H9 (cell line): ENCODE data around the gene INMT. TPM values are rescaled to one million over a fixed set of nuclear protein-coding genes. Genes with fewer than 3 reads are reported as not detected.

Source experiments
- DNase-seq: peaks from one replicate; pipeline ENCODE4 v3.0.0-alpha.2; 2017
- H2AFZ ChIP-seq: one replicate; pipeline ENCODE4 v1.6.1; 2013; ENCODE audit warnings: mild to moderate bottlenecking, low read length, control low read depth, moderate library complexity
- H2AK5ac ChIP-seq: 2 replicates; pipeline ENCODE4 v1.6.1; 2013; ENCODE audit warnings: low read length, control low read depth, mixed read lengths; ENCODE audit not compliant: insufficient read length
- H2BK120ac ChIP-seq: one replicate; pipeline ENCODE4 v1.6.1; 2013; ENCODE audit warnings: low read depth, mild to moderate bottlenecking, low read length, control low read depth, inconsistent platforms; ENCODE audit not compliant: poor library complexity, severe bottlenecking
- H2BK12ac ChIP-seq: 2 replicates; pipeline ENCODE4 v1.6.1; 2013; ENCODE audit warnings: low read length, control low read depth, mixed read lengths, low read depth; ENCODE audit not compliant: insufficient read length
- H2BK15ac ChIP-seq: 2 replicates; pipeline ENCODE4 v1.6.1; 2013; ENCODE audit warnings: low read depth, low read length, control low read depth
- H2BK20ac ChIP-seq: one replicate; pipeline ENCODE4 v1.6.1; 2013; ENCODE audit warnings: low read depth, mild to moderate bottlenecking, low read length, control low read depth, inconsistent platforms; ENCODE audit not compliant: poor library complexity, severe bottlenecking
- H2BK5ac ChIP-seq: 2 replicates; pipeline ENCODE4 v1.6.1; 2013; ENCODE audit warnings: low read length, control low read depth, mixed read lengths; ENCODE audit not compliant: insufficient read length
- H3K14ac ChIP-seq: 2 replicates; pipeline ENCODE4 v1.6.1; 2013; ENCODE audit warnings: low read length, control low read depth; ENCODE audit not compliant: insufficient read depth
- H3K18ac ChIP-seq: 2 replicates; pipeline ENCODE4 v1.6.1; 2013; ENCODE audit warnings: low read depth, mild to moderate bottlenecking, mixed read lengths, low read length, control low read depth; ENCODE audit not compliant: insufficient read length
- H3K23ac ChIP-seq: 2 replicates; pipeline ENCODE4 v1.6.1; 2013; ENCODE audit warnings: low read length, control low read depth, mixed read lengths, low read depth; ENCODE audit not compliant: insufficient read length
- H3K23me2 ChIP-seq: 2 replicates; pipeline ENCODE4 v1.6.1; 2013; ENCODE audit warnings: low read depth, mild to moderate bottlenecking, mixed read lengths, low read length, control low read depth; ENCODE audit not compliant: insufficient read length, poor library complexity, severe bottlenecking
- H3K27ac ChIP-seq: 2 replicates; pipeline ENCODE4 v1.5.1; 2013; ENCODE audit warnings: low read length, control low read depth, mixed read lengths, low read depth; ENCODE audit not compliant: insufficient read length
- H3K27me3 ChIP-seq: 2 replicates; pipeline ENCODE4 v1.6.1; 2013; ENCODE audit warnings: low read length, control low read depth, inconsistent platforms; ENCODE audit not compliant: insufficient read depth
- H3K4ac ChIP-seq: 2 replicates; pipeline ENCODE4 v1.6.1; 2013; ENCODE audit warnings: low read depth, mild to moderate bottlenecking, control low read depth, inconsistent platforms, low read length, moderate library complexity
- H3K4me1 ChIP-seq: 2 replicates; pipeline ENCODE4 v1.6.1; 2013; ENCODE audit warnings: low read length, control low read depth, inconsistent platforms; ENCODE audit not compliant: insufficient read depth
- H3K4me2 ChIP-seq: 2 replicates; pipeline ENCODE4 v1.6.1; 2013; ENCODE audit warnings: low read length, control low read depth, mixed read lengths; ENCODE audit not compliant: insufficient read length, insufficient read depth
- H3K56ac ChIP-seq: 2 replicates; pipeline ENCODE4 v1.6.1; 2013; ENCODE audit warnings: low read depth, mild to moderate bottlenecking, mixed read lengths, low read length, control low read depth; ENCODE audit not compliant: insufficient read length
- H3K79me1 ChIP-seq: 2 replicates; pipeline ENCODE4 v1.6.1; 2013; ENCODE audit warnings: low read depth, mild to moderate bottlenecking, moderate library complexity, low read length, control low read depth, inconsistent platforms; ENCODE audit not compliant: insufficient read depth, poor library complexity, severe bottlenecking
- H3K79me2 ChIP-seq: 2 replicates; pipeline ENCODE4 v1.6.1; 2013; ENCODE audit warnings: low read length, control low read depth, inconsistent platforms; ENCODE audit not compliant: insufficient read depth
- H3K9ac ChIP-seq: 2 replicates; pipeline ENCODE4 v1.6.1; 2013; ENCODE audit warnings: low read length, control low read depth, mixed read lengths; ENCODE audit not compliant: insufficient read length; ENCODE audit errors: extremely low read depth
- H3K9me3 ChIP-seq: one replicate; pipeline ENCODE4 v1.6.1; 2013; ENCODE audit warnings: low read depth, low read length, inconsistent platforms; ENCODE audit not compliant: control insufficient read depth
- H3T11ph ChIP-seq: one replicate; pipeline ENCODE4 v1.6.1; 2013; ENCODE audit warnings: mild to moderate bottlenecking, low read length, control low read depth, inconsistent platforms
- H4K20me1 ChIP-seq: one replicate; pipeline ENCODE4 v1.6.1; 2013; ENCODE audit not compliant: control insufficient read depth, insufficient read length, insufficient read depth
- H4K5ac ChIP-seq: 2 replicates; pipeline ENCODE4 v1.6.1; 2013; ENCODE audit warnings: low read depth, mild to moderate bottlenecking, mixed read lengths, low read length, control low read depth; ENCODE audit not compliant: insufficient read length
- H4K8ac ChIP-seq: replicated peaks from 2 replicates; pipeline ENCODE4 v1.6.1; 2013; ENCODE audit warnings: low read length, control low read depth, mixed read lengths, low read depth; ENCODE audit not compliant: insufficient read length
- H4K91ac ChIP-seq: 2 replicates; pipeline ENCODE4 v1.6.1; 2013; ENCODE audit warnings: low read depth, mild to moderate bottlenecking, moderate library complexity, mixed read lengths, low read length, control low read depth; ENCODE audit not compliant: insufficient read length
- H3K27ac Mint-ChIP-seq, 3 experiments: 2 replicates in 2 of 3; 3 replicates in 1 of 3; pipeline ENCODE4 v1.8.0; 2020 to 2021; ENCODE audit warnings: mixed read lengths in 3 of 3, mild to moderate bottlenecking in 1 of 3, moderate library complexity in 1 of 3
- H3K27me3 Mint-ChIP-seq: 2 replicates; pipeline ENCODE4 v1.8.0; 2021; ENCODE audit warnings: low read depth, mild to moderate bottlenecking, moderate library complexity, mixed read lengths
- H3K36me3 Mint-ChIP-seq, 3 experiments: 2 replicates in 2 of 3; 3 replicates in 1 of 3; pipeline ENCODE4 v1.8.0; 2020 to 2021; ENCODE audit warnings: low read depth in 3 of 3, mixed read lengths in 3 of 3; ENCODE audit not compliant: insufficient read depth in 1 of 3
- H3K4me1 Mint-ChIP-seq, 2 experiments: 2 replicates each; pipeline ENCODE4 v1.8.0; 2020; ENCODE audit warnings: mixed read lengths in 2 of 2
- H3K4me3 Mint-ChIP-seq, 2 experiments: 2 replicates in 1 of 2; 3 replicates in 1 of 2; pipeline ENCODE4 v1.8.0; 2020 to 2021; ENCODE audit warnings: mild to moderate bottlenecking in 2 of 2, mixed read lengths in 2 of 2, moderate library complexity in 1 of 2
- H3K9me3 Mint-ChIP-seq, 2 experiments: 2 replicates in 1 of 2; 3 replicates in 1 of 2; pipeline ENCODE4 v1.8.0; 2020; ENCODE audit warnings: mild to moderate bottlenecking in 2 of 2, mixed read lengths in 2 of 2, moderate library complexity in 1 of 2
- WGBS: extraction: QIAGEN DNeasy Blood & Tissue Kit; methylation state at CpG from one replicate; pipeline ENCODE4 v1.1.7; 2013; ENCODE audit warnings: missing lambda C conversion rate, low lambda C conversion rate, mixed read lengths; ENCODE audit not compliant: insufficient read length; ENCODE audit errors: extremely low coverage; 5-methylcytosine and 5-hydroxymethylcytosine counted together
- total RNA-seq: library from RNA; stranded (reverse); gene quantifications from 2 replicates; pipeline ENCODE4 v1.2.1, GENCODE V29; 2021
- TF ChIP-seq, protein P1 (sequence below): fragments of 200-600 bp; sonication (generic); conservative IDR thresholded peaks from 3 replicates; pipeline ENCODE4 v1.8.0; 2021; ENCODE audit warnings: antibody characterized with exemption, mild to moderate bottlenecking

Gene INMT
- total RNA-seq, 1 experiment from 2014 or later: 0.70 TPM

GRCh38 chr7:30740417-30741181 lies 11.3 kb upstream of the INMT start:
- H4K8ac ChIP-seq: no peak overlapping the region
- peak; percentile 82 for DNase-seq
- H2AFZ ChIP-seq: no peak overlapping the region
- no peak overlapping the region for H3K18ac ChIP-seq
- no peak overlapping the region for H2AK5ac ChIP-seq
- H3K56ac ChIP-seq: no peak overlapping the region
- H3K23me2 ChIP-seq: no peaks in the 10 kb centered on the region
- H3K9me3 ChIP-seq: no peaks in the 10 kb centered on the region
- H3K36me3 Mint-ChIP-seq: no peaks in the 10 kb centered on the region
- H3K27ac Mint-ChIP-seq: no peak overlapping the region
- no peak overlapping the region for H2BK20ac ChIP-seq
- no peak overlapping the region for H4K91ac ChIP-seq
- H3K79me1 ChIP-seq: no peaks in the 10 kb centered on the region
- no peak overlapping the region for H2BK12ac ChIP-seq
- no peak overlapping the region for H2BK5ac ChIP-seq
- peaks cover 6% of the 10 kb centered on the region for H3K27me3 Mint-ChIP-seq
- H4K5ac ChIP-seq: no peak overlapping the region
- no peak overlapping the region for H3K4me2 ChIP-seq
- no peaks in the 10 kb centered on the region; a peak in 1 of 5 replicates for H3K9me3 Mint-ChIP-seq
- H3K9ac ChIP-seq: no peak overlapping the region
- no peak overlapping the region for H3K14ac ChIP-seq
- no peaks in the 10 kb centered on the region for H3K27me3 ChIP-seq
- H3K27ac ChIP-seq: no peak overlapping the region
- no peak overlapping the region; a peak in 1 of 5 replicates for H3K4me3 Mint-ChIP-seq
- H3K4me1 ChIP-seq: no peaks in the 10 kb centered on the region
- no peak overlapping the region for H3K4ac ChIP-seq
- TF ChIP-seq, protein P1, sequence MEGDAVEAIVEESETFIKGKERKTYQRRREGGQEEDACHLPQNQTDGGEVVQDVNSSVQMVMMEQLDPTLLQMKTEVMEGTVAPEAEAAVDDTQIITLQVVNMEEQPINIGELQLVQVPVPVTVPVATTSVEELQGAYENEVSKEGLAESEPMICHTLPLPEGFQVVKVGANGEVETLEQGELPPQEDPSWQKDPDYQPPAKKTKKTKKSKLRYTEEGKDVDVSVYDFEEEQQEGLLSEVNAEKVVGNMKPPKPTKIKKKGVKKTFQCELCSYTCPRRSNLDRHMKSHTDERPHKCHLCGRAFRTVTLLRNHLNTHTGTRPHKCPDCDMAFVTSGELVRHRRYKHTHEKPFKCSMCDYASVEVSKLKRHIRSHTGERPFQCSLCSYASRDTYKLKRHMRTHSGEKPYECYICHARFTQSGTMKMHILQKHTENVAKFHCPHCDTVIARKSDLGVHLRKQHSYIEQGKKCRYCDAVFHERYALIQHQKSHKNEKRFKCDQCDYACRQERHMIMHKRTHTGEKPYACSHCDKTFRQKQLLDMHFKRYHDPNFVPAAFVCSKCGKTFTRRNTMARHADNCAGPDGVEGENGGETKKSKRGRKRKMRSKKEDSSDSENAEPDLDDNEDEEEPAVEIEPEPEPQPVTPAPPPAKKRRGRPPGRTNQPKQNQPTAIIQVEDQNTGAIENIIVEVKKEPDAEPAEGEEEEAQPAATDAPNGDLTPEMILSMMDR: peak; percentile 99
- H3K23ac ChIP-seq: no peak overlapping the region
- H3K4me1 Mint-ChIP-seq: peaks cover 0 to 7% of the 10 kb centered on the region in 2 experiments; a peak in 1 of 4 replicates
- WGBS: no CpG with 5 or more reads among the region's 14 CpGs
- no peaks in the 10 kb centered on the region for H3K79me2 ChIP-seq
- no peak overlapping the region for H2BK120ac ChIP-seq
- H4K20me1 ChIP-seq: no peaks in the 10 kb centered on the region
- H3T11ph ChIP-seq: no peak overlapping the region
- H2BK15ac ChIP-seq: no peak overlapping the region
